HTERT RPE-1 (cell line): Measurements from ENCODE around the gene CCDC107.

Source experiments
- in situ Hi-C: fragments of 300-500 bp; cut with MboI; formaldehyde crosslinking; loops from 4 replicates; pipeline ENCODE4 v1.14.3; 2020; ENCODE audit warnings: low sequenced_read_pairs

The CCDC107 gene

GRCh38 chr9:35700031-35700430 lies 41.9 kb downstream of the CCDC107 start:
- in situ Hi-C loops = no loop called here

DNA sequence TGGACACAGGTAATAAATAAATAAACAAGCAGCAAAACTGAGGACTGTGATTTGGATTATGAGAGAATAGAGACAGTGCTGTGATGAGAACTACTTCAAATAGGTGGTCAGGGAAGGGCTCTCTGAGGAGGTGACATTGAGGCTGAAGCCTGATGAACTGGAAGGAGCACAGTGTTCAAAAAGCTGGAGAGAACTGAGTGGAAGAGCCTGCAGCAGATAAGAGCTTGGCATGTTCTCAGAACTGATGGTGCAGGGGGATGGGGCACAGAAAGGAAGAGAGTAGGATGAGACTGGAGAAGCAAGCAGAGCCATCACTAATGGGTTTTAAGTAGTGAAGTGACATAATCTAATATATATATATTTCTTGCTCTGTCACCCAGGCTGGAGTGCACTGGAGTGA lies 42.9 kb downstream of the CCDC107 start:
- in situ Hi-C loops = no loop called here

GRCh38 chr9:35702696-35703095 lies 44.6 kb downstream of the CCDC107 start:
- in situ Hi-C loops = no loop called here

DNA sequence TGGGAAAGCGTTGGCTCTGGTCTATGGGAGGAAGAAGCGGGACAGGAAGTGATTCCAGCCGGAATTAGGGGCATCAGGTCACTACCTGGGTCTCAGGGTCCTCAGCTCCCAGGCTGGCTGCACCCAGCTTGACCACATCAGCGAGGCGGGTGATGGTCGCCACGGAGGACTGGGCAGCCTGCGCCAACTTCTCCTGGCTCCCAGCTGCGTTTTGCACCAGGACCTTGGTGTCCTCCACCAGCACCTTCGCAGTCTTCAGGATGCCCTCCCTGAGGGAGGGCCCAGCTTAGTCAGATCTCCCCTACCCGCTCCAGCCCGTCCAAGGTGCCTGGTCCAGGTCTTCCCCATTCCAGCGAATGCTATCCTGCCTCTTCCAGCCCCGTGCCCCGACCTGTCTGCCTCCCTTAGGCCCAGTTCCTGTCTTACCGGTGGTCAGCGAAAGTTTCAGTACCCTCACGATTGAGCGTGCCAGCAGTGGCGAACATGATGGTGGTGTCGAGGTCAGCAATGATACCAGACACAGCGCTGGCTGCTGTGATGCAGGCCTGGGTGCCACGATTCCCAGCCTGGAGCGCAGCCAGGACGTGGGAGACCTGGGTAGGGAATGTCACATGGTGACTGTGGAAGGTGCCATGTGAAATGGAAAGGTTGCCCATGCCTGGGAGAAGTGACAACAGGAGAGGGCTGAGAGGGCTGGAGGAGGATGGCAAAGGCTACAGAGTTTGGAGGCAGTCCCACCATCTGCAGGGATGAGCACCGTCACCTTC lies 46.0 kb downstream of the CCDC107 start:
- in situ Hi-C loops = no loop called here

GRCh38 chr9:35705372-35705771 lies 47.3 kb downstream of the CCDC107 start:
- in situ Hi-C loops = no loop called here

DNA sequence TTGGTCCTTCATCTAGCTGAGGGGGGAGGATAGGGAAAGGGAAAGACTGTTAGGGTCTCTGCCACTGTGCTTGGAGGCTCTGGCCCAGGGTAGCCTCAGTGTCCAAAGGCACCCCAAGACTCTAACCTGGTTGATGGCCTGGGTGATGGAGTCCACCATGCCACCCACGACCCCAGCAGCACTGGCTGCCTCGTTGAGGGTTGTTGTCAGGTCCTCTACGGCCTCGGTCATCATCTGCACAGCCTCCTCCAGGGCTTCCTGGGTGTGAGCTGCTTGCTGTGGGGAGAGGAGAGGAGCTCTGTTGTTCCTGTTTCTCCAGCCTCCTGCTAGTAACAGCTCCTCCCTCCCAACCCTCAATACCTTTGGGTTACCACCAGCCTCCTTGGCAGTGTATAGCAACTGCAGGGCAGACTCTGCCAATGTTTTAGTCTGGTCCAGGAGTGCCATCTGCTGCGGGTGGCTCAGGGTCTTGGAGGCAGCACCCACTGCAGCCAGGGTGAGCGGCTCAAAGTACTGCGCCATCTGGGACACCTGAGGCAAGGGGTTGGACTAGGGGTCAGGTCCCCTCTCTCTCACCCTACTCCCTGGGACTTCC lies 47.8 kb downstream of the CCDC107 start:
- in situ Hi-C loops = no loop called here

GRCh38 chr9:35706951-35707350 lies 48.9 kb downstream of the CCDC107 start:
- in situ Hi-C loops = no loop called here

DNA sequence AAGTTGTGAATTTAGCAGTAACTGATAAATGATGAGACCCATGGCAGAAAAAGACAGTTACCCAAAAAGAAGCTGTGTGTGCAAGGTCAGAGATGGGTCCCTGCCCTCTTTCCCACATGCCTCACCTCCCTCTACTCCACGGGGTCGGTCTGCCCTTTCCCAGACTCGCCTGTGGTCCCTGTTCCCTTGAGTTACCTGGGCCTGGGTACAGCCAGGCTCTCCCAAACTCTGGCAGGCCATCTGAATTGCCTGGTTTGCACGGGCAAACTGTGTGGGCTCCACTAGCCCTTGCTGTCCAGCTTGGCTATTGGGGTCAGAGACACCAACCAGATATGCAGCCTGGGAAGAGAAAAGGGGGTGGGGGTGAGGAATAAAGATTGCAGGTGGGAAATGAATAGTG lies 50.1 kb downstream of the CCDC107 start:
- in situ Hi-C loops = no loop called here

GRCh38 chr9:35710818-35711500 lies 52.9 kb downstream of the CCDC107 start:
- in situ Hi-C loops = no loop called here
